ENCODE data around the gene TTC34. TPM values are rescaled to one million over a fixed set of nuclear protein-coding genes. Genes with fewer than 3 reads are reported as not detected.

Gene TTC34
- total and polyA plus RNA-seq, 7 donors: 0.01 to 0.15 (median 0.04) TPM

DNA sequence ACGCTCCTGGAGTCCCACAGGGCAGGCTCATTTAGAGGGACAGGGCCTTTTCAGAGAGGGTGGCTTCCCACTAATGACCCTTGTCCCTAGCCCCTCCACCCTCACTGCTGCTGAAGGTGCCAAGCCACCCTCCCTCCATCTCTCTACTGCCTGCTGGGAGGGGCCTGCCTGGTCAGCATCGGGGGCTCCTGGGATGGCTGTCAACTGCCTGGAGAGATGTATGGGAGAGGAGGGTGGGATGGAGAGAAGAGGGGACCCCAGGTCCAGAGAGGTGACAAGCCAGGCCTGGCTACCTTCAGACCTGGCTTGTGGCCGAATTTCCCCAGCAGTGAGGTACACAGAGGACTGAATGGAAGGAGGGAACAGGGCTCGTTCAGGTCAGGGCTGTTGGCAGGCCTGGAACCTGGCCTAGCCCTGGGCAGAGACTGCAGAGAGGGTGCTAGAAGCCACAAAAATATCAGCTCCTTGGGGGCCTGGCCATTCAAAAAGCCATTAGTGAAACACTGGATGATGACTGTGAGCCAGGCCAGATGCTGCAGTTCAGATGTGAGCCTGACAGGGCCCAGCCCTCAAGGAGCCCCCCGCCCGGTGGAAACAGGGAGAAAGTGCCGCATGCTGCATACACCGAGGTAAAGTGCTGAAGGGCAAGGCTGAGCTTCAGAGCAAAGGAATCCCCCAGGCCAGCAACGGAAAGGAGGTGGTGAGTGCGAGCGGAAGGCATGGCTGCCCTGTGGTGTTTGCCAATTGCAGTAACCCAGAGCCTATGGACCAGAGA lies 188.7 kb downstream of the TTC34 start:
- Histone ChIP-seq H3K27me3 (ENCODE audit: insufficient read depth in 3 of 3, low read length in 2 of 3) (peaks cover 0 to 24% (median 4%) of the 10 kb centered on the region in 3 donors), H3K4me3 (no peak overlapping the region), H3K9me3 (peaks cover 3% of the 10 kb centered on the region), H3K36me3 (ENCODE audit: insufficient read depth in 1 of 2, low read depth in 1 of 2) (no peaks in the 10 kb centered on the region), H3K4me1 (no peaks in the 10 kb centered on the region), H3K27ac (no peak overlapping the region)
- 81 to 85% (median 84%) methylated on average over 11 of the region's 11 CpGs for WGBS, 3 donors
- DNase-seq (no peak), ATAC-seq (no peak)
- TF ChIP-seq CTCF (IDR thresholded peaks at IDR 0.05): no peak
- intact Hi-C loops (cut with DNase I): no loop called here

GRCh38 chr1:2611621-2612437 lies 189.7 kb downstream of the TTC34 start:
- no peak for TF ChIP-seq CTCF (IDR thresholded peaks at IDR 0.05)
- 63 to 69% (median 65%) methylated on average over 18 to 19 of the region's 19 CpGs for WGBS, 3 donors
- intact Hi-C loops (cut with DNase I): no loop called here
- ATAC-seq (no peak), DNase-seq (peak in 1 of 2 donors; percentile 38)
- Histone ChIP-seq H3K27me3 (ENCODE audit: insufficient read depth in 3 of 3, low read length in 2 of 3) (peaks cover 0 to 24% (median 4%) of the 10 kb centered on the region in 3 donors), H3K4me3 (no peak overlapping the region), H3K9me3 (peaks cover 3% of the 10 kb centered on the region), H3K36me3 (ENCODE audit: insufficient read depth in 1 of 2, low read depth in 1 of 2) (no peaks in the 10 kb centered on the region), H3K4me1 (no peaks in the 10 kb centered on the region), H3K27ac (no peak overlapping the region)

- 8 to 10% (median 9%) methylated on average over 20 to 24 of the region's 24 CpGs for WGBS, 3 donors
- DNase-seq (peak; percentile 18 to 53), ATAC-seq (peak in 3 of 4 donors; percentile 29 to 41 (median 36))
- Histone ChIP-seq H3K36me3 (ENCODE audit: insufficient read depth in 1 of 2, low read depth in 1 of 2) (no peaks in the 10 kb centered on the region), H3K27me3 (ENCODE audit: insufficient read depth in 3 of 3, low read length in 2 of 3) (peaks cover 0 to 30% (median 4%) of the 10 kb centered on the region in 3 donors), H3K27ac (no peak overlapping the region), H3K9me3 (peaks cover 3% of the 10 kb centered on the region), H3K4me3 (no peak overlapping the region), H3K4me1 (no peaks in the 10 kb centered on the region)
- no peak for TF ChIP-seq CTCF (IDR thresholded peaks at IDR 0.05)
- intact Hi-C loops (cut with DNase I): no loop called here
Measured at GRCh38 chr1:2611031-2611501, 190.4 kb downstream of the TTC34 start.

- Histone ChIP-seq H3K36me3 (ENCODE audit: insufficient read depth in 1 of 2, low read depth in 1 of 2) (no peaks in the 10 kb centered on the region), H3K4me3 (no peak overlapping the region), H3K27me3 (ENCODE audit: insufficient read depth in 3 of 3, low read length in 2 of 3) (peaks cover 0 to 30% (median 4%) of the 10 kb centered on the region in 3 donors), H3K4me1 (no peaks in the 10 kb centered on the region), H3K9me3 (peaks cover 3% of the 10 kb centered on the region), H3K27ac (no peak overlapping the region)
- ATAC-seq: no peak
- peak; percentile 6 to 42 for DNase-seq
- WGBS, 3 donors: 42 to 46% (median 42%) methylated on average over 21 of the region's 21 CpGs
- intact Hi-C loops (cut with DNase I): no loop called here
- no peak for TF ChIP-seq CTCF (IDR thresholded peaks at IDR 0.05)
Measured at GRCh38 chr1:2610036-2610959, 191.2 kb downstream of the TTC34 start.
